ENCODE results near the gene OR10T2.
"Not testable (repeated sequence)": the region's sequence is repeated elsewhere in the genome, so short reads cannot be mapped to it uniquely, and the experiment has no call there.

Gene OR10T2

GRCh38 chr1:158398818-158399514 lies at the start of gene OR10T2:
Gene OR10T2, minus strand, starts transcription at chr1:158399466. Its CDS starts 0 bp downstream, at chr1:158399466.
- DNase-seq: no peak

GRCh38 chr1:158445376-158445775 lies 46.1 kb upstream of the OR10T2 start:
- no peak for DNase-seq

- no peak for DNase-seq
Measured at GRCh38 chr1:158434741-158435140, 35.5 kb upstream of the OR10T2 start.

- DNase-seq: not testable (repeated sequence)
Measured at GRCh38 chr1:158430163-158430562, 30.9 kb upstream of the OR10T2 start.

GRCh38 chr1:158426137-158426536 lies 26.9 kb upstream of the OR10T2 start, which contains the start of gene OR10K2:
Gene OR10K2, minus strand, starts transcription at chr1:158426237. Its CDS starts 5,371 bp downstream, at chr1:158420866.
- DNase-seq: no peak

GRCh38 chr1:158425027-158425426 lies 25.8 kb upstream of the OR10T2 start:
- no peak for DNase-seq

- no peak for DNase-seq
Measured at GRCh38 chr1:158422212-158422611, 22.9 kb upstream of the OR10T2 start.

GRCh38 chr1:158417586-158417985 lies 18.3 kb upstream of the OR10T2 start:
- no peak for DNase-seq

GRCh38 chr1:158414651-158415345 lies 15.5 kb upstream of the OR10T2 start:
- DNase-seq: no peak

- DNase-seq: no peak
Measured at GRCh38 chr1:158407092-158407491, 7.8 kb upstream of the OR10T2 start.

GRCh38 chr1:158400871-158401270 lies 1.6 kb upstream of the OR10T2 start:
- no peak for DNase-seq

GRCh38 chr1:158396646-158397045 lies 2.6 kb downstream of the OR10T2 start:
- no peak for DNase-seq

- no peak for DNase-seq
Measured at GRCh38 chr1:158393476-158393875, 5.8 kb downstream of the OR10T2 start.

GRCh38 chr1:158391099-158391498 lies 8.2 kb downstream of the OR10T2 start:
- no peak for DNase-seq

GRCh38 chr1:158390331-158390730 lies 8.9 kb downstream of the OR10T2 start:
- no peak for DNase-seq

GRCh38 chr1:158374860-158375259 lies 24.4 kb downstream of the OR10T2 start:
- no peak for DNase-seq

GRCh38 chr1:158374101-158374500 lies 25.2 kb downstream of the OR10T2 start:
- not testable (repeated sequence) for DNase-seq

GRCh38 chr1:158371188-158371953 lies 27.9 kb downstream of the OR10T2 start:
- DNase-seq: peak; percentile 61

- no peak for DNase-seq
Measured at GRCh38 chr1:158366783-158367182, 32.5 kb downstream of the OR10T2 start.

GRCh38 chr1:158362941-158363340 lies 36.3 kb downstream of the OR10T2 start:
- no peak for DNase-seq

- no peak for DNase-seq
Measured at GRCh38 chr1:158362482-158362881, 36.8 kb downstream of the OR10T2 start.

- DNase-seq: no peak
Measured at GRCh38 chr1:158357441-158357840, 41.8 kb downstream of the OR10T2 start.

- DNase-seq: no peak
Measured at GRCh38 chr1:158356616-158357015, 42.6 kb downstream of the OR10T2 start.
